NCI-H2029 (cell line): Measurements from ENCODE around the gene EPN1.
"Not testable (repeated sequence)": the region's sequence is repeated elsewhere in the genome, so short reads cannot be mapped to it uniquely, and the experiment has no call there.

Source experiments
- DNase-seq: peaks from one replicate; lab custom pipeline; 2025; lab: John Stamatoyannopoulos, UW

EPN1 gene

GRCh38 chr19:55693336-55693974 is 18.4 kb downstream of the EPN1 start:
- no peak for DNase-seq

- DNase-seq: no peak
Observed at GRCh38 chr19:55694241-55694655, 19.2 kb downstream of the EPN1 start.

GRCh38 chr19:55694656-55695491 is 19.8 kb downstream of the EPN1 start:
- DNase-seq: no peak

GRCh38 chr19:55695511-55696290 is 20.7 kb downstream of the EPN1 start:
- no peak for DNase-seq

- no peak for DNase-seq
Observed at GRCh38 chr19:55696301-55697068, 21.5 kb downstream of the EPN1 start.

- DNase-seq: no peak
Observed at GRCh38 chr19:55697069-55697440, 22.0 kb downstream of the EPN1 start.

GRCh38 chr19:55697698-55698097 is 22.7 kb downstream of the EPN1 start:
- no peak for DNase-seq

GRCh38 chr19:55698256-55698655 is 23.2 kb downstream of the EPN1 start:
- DNase-seq: no peak

GRCh38 chr19:55699221-55699620 is 24.2 kb downstream of the EPN1 start:
- no peak for DNase-seq

- DNase-seq: no peak
Observed at GRCh38 chr19:55700813-55701212, 25.8 kb downstream of the EPN1 start.

- no peak for DNase-seq
Observed at GRCh38 chr19:55702131-55702627, 27.2 kb downstream of the EPN1 start.

- no peak for DNase-seq
Observed at GRCh38 chr19:55703790-55704215, 28.8 kb downstream of the EPN1 start.

GRCh38 chr19:55704494-55705245 is 29.6 kb downstream of the EPN1 start:
- no peak for DNase-seq

GRCh38 chr19:55705972-55706371 is 30.9 kb downstream of the EPN1 start:
- no peak for DNase-seq

GRCh38 chr19:55711719-55712118 is 36.7 kb downstream of the EPN1 start:
- no peak for DNase-seq

- DNase-seq: no peak
Observed at GRCh38 chr19:55712804-55713631, 38.0 kb downstream of the EPN1 start.

- DNase-seq: no peak
Observed at GRCh38 chr19:55716531-55716930, 41.5 kb downstream of the EPN1 start.

GRCh38 chr19:55717251-55717650 is 42.2 kb downstream of the EPN1 start:
- no peak for DNase-seq

GRCh38 chr19:55717879-55718711 is 43.1 kb downstream of the EPN1 start:
- not testable (repeated sequence) for DNase-seq
